ENCODE measurements around the gene DBNL.

GRCh38 chr7:44056681-44057080, 12.2 kb downstream of the DBNL start:
- TF ChIP-seq, protein P1, sequence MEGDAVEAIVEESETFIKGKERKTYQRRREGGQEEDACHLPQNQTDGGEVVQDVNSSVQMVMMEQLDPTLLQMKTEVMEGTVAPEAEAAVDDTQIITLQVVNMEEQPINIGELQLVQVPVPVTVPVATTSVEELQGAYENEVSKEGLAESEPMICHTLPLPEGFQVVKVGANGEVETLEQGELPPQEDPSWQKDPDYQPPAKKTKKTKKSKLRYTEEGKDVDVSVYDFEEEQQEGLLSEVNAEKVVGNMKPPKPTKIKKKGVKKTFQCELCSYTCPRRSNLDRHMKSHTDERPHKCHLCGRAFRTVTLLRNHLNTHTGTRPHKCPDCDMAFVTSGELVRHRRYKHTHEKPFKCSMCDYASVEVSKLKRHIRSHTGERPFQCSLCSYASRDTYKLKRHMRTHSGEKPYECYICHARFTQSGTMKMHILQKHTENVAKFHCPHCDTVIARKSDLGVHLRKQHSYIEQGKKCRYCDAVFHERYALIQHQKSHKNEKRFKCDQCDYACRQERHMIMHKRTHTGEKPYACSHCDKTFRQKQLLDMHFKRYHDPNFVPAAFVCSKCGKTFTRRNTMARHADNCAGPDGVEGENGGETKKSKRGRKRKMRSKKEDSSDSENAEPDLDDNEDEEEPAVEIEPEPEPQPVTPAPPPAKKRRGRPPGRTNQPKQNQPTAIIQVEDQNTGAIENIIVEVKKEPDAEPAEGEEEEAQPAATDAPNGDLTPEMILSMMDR (IDR thresholded peaks at IDR 0.05; ENCODE audit: insufficient read depth, low read depth, low read length) = no peak
- no peak for TF ChIP-seq EZH2 (IDR thresholded peaks at IDR 0.05; ENCODE audit: insufficient read depth, low read length)

All from astrocyte (in vitro differentiated cells and primary cell).